Neural progenitor cell (in vitro differentiated cells): ENCODE results near the gene TCEAL8.

Experiments
- EZH2 ChIP-seq: fragments of 200-600 bp; sonication (generic); IDR thresholded peaks from 2 replicates; pipeline ENCODE4 v1.6.1; 2017; ENCODE audit warnings: antibody characterized with exemption, mild to moderate bottlenecking, moderate library complexity
- EZH2phosphoT487 ChIP-seq: fragments of 200-600 bp; sonication (generic); IDR thresholded peaks from 2 replicates; pipeline ENCODE4 v1.6.1; 2017; ENCODE audit warnings: antibody characterized with exemption
- TF ChIP-seq, protein P1 (sequence below): fragments of 200-600 bp; sonication (generic); IDR thresholded peaks from 2 replicates; pipeline ENCODE4 v1.5.1; 2017; ENCODE audit warnings: antibody characterized with exemption, mild to moderate bottlenecking

DNA sequence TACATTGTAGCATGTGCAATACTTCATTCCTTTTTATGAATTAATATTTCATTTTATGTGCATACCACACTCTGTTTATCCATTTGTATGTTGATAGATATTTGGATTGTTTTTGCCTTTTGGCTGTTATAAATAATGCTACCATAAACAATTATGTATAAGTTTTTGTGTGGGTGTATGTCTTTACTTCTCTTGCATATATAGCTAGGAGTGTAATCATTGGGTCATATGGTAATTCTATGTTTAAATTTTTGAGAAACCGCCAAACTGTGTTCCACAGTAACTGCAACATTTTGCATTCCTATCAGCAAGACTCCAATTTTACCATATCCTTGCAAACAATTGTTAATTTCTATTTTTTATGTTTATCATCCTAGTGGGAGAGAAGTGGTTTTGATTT is 24.7 kb upstream of the TCEAL8 start:
- TF ChIP-seq, protein P1, sequence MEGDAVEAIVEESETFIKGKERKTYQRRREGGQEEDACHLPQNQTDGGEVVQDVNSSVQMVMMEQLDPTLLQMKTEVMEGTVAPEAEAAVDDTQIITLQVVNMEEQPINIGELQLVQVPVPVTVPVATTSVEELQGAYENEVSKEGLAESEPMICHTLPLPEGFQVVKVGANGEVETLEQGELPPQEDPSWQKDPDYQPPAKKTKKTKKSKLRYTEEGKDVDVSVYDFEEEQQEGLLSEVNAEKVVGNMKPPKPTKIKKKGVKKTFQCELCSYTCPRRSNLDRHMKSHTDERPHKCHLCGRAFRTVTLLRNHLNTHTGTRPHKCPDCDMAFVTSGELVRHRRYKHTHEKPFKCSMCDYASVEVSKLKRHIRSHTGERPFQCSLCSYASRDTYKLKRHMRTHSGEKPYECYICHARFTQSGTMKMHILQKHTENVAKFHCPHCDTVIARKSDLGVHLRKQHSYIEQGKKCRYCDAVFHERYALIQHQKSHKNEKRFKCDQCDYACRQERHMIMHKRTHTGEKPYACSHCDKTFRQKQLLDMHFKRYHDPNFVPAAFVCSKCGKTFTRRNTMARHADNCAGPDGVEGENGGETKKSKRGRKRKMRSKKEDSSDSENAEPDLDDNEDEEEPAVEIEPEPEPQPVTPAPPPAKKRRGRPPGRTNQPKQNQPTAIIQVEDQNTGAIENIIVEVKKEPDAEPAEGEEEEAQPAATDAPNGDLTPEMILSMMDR: no peak
- TF ChIP-seq EZH2 (no peak), EZH2phosphoT487 (no peak)
